ENCODE data around the gene HEYL. TPM values are rescaled to one million over a fixed set of nuclear protein-coding genes. Genes with fewer than 3 reads are reported as not detected.

HEYL gene
- total RNA-seq, 1 experiment from 2014 or later: 8.8 TPM

DNA sequence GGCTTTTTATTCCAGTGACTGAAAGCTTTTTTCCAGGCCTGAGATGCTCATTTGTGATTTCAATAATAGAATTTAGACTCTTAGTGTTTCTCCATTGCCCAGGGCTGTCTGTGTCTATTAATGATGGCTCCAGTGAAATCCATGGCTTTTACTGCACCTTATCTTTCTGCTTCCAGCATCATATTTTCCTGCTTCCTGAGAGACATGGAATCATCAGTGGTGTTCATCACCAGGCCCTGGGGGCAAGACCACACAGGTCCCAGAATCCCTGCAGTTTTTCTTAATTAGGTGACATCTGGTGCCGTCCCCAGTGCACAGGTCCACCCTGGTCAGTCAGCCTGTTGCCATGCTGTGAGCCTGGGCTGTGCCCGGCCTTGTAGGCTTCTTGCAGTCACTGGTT lies 16.9 kb upstream of the HEYL start:
- intact Hi-C loops (cut with micrococcal nuclease): loop anchor here (5.0 kb wide), 1 partner anchor 66 kb away; no protein-coding TSS in a partner anchor
- no peak for ATAC-seq
- ChIA-PET RAD21 (ENCODE audit: low non-redundant PET in 1 of 2, low total read pairs in 2 of 2, uncharacterized antibody in 2 of 2, unreplicated experiment in 2 of 2) (no interaction called here), CTCF (interaction anchor here (0.7 to 3.9 kb wide), 3 partner anchors 10 to 50 kb away, joined by 3 to 38 read pairs (median 33); no protein-coding TSS in a partner anchor), POLR2A (no interaction called here)
- H3K36me3 ChIP-seq (ENCODE audit: control insufficient read depth in 1 of 2, insufficient read depth in 2 of 2, low read length in 2 of 2): no peaks in the 10 kb centered on the region
- no peak overlapping the region for H3K4me2 ChIP-seq (ENCODE audit: low read length)
- no TSS peak for BruUV-seq (replicated peaks)
- no peaks in the 10 kb centered on the region for H4K20me1 ChIP-seq (ENCODE audit: insufficient read depth)
- no peaks in the 10 kb centered on the region for H3K27me3 ChIP-seq (ENCODE audit: insufficient read depth, low read length)
- no peaks in the 10 kb centered on the region for H3K79me2 ChIP-seq (ENCODE audit: insufficient read depth, low read length)
- H3K4me3 ChIP-seq (replicated peaks in 1 of 2; ENCODE audit: low read depth in 1 of 2, low read length in 2 of 2): no peak overlapping the region
- DNase-seq (ENCODE audit: low read depth, low spot score): no peak
- no peak overlapping the region for H3K27ac ChIP-seq (ENCODE audit: low read depth, low read length)
- no peak for TF ChIP-seq SIN3A (IDR thresholded peaks at IDR 0.05; ENCODE audit: low read depth)
- no peak for TF ChIP-seq ZNF274 (IDR thresholded peaks at IDR 0.05; ENCODE audit: low read depth, low read length)
- TF ChIP-seq POLR2AphosphoS5 (IDR thresholded peaks at IDR 0.05; ENCODE audit: low read depth, low read length): no peak
- H3K4me1 ChIP-seq (ENCODE audit: control insufficient read depth in 1 of 2, insufficient read depth in 2 of 2, low read length in 2 of 2): peaks cover 0 to 19% of the 10 kb centered on the region in 2 experiments; a peak in 2 of 4 replicates
- H3K9me3 ChIP-seq (ENCODE audit: control insufficient read depth in 1 of 2, insufficient read depth in 1 of 2, low read depth in 1 of 2, low read length in 2 of 2): no peaks in the 10 kb centered on the region
- no peak overlapping the region for H3K9ac ChIP-seq (ENCODE audit: low read length)
- H2AFZ ChIP-seq (ENCODE audit: low read depth, low read length, poor library complexity, severe bottlenecking): no peak overlapping the region
- no peaks in the 10 kb centered on the region for H3K9me2 ChIP-seq (ENCODE audit: insufficient read depth)

GRCh38 chr1:39655578-39656268 lies 16.3 kb upstream of the HEYL start:
- Histone ChIP-seq H3K36me3 (ENCODE audit: control insufficient read depth in 1 of 2, insufficient read depth in 2 of 2, low read length in 2 of 2) (no peaks in the 10 kb centered on the region), H3K4me2 (ENCODE audit: low read length) (no peak overlapping the region), H3K9me3 (ENCODE audit: control insufficient read depth in 1 of 2, insufficient read depth in 1 of 2, low read depth in 1 of 2, low read length in 2 of 2) (no peaks in the 10 kb centered on the region), H3K9ac (ENCODE audit: low read length) (no peak overlapping the region), H3K4me3 (replicated peaks in 1 of 2; ENCODE audit: low read depth in 1 of 2, low read length in 2 of 2) (no peak overlapping the region), H2AFZ (ENCODE audit: low read depth, low read length, poor library complexity, severe bottlenecking) (no peak overlapping the region), H3K27me3 (ENCODE audit: insufficient read depth, low read length) (no peaks in the 10 kb centered on the region), H4K20me1 (ENCODE audit: insufficient read depth) (no peaks in the 10 kb centered on the region), H3K27ac (ENCODE audit: low read depth, low read length) (no peak overlapping the region), H3K9me2 (ENCODE audit: insufficient read depth) (no peaks in the 10 kb centered on the region), H3K4me1 (ENCODE audit: control insufficient read depth in 1 of 2, insufficient read depth in 2 of 2, low read length in 2 of 2) (peaks cover 0 to 19% of the 10 kb centered on the region in 2 experiments; a peak in 2 of 4 replicates), H3K79me2 (ENCODE audit: insufficient read depth, low read length) (no peaks in the 10 kb centered on the region)
- intact Hi-C loops (cut with micrococcal nuclease): loop anchor here (5.0 kb wide), 1 partner anchor 67 kb away; no protein-coding TSS in a partner anchor
- TF ChIP-seq SIN3A (IDR thresholded peaks at IDR 0.05; ENCODE audit: low read depth): no peak
- ChIA-PET CTCF (interaction anchor here (0.9 to 3.9 kb wide), 2 partner anchors 13 to 49 kb away, joined by 3 to 38 read pairs; no protein-coding TSS in a partner anchor), POLR2A (no interaction called here), RAD21 (ENCODE audit: low non-redundant PET in 1 of 2, low total read pairs in 2 of 2, uncharacterized antibody in 2 of 2, unreplicated experiment in 2 of 2) (interaction anchor here in 1 of 2 experiments (1.1 kb wide), 1 partner anchor 49 kb away, joined by 4 read pairs; no protein-coding TSS in a partner anchor)
- no peak for ATAC-seq
- no TSS peak for BruUV-seq (replicated peaks)
- no peak for DNase-seq (ENCODE audit: low read depth, low spot score)

Data from HCT116 (cell line).